ENCODE measurements around the gene NT5DC4.

Gene NT5DC4

DNA sequence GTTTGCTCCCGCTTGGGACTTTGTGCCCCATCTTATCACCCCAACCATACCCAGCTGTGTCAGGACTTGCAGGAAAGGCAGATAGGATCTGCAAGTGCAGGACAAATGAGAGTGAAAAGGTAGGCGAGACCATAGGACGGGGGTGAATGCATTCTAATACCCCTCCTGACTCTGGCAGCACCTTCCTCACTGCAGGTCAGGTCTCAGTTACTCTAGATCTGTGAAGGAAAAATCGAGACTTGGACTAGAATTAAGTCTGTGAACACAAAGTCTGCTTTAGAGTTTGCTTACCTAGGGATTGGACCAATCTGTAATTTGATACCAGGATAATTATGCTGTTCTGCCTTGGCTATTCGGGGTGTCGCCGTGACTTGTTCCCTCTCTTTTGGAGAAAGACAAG, 19.7 kb downstream of the NT5DC4 start:
- TF ChIP-seq, protein P1, sequence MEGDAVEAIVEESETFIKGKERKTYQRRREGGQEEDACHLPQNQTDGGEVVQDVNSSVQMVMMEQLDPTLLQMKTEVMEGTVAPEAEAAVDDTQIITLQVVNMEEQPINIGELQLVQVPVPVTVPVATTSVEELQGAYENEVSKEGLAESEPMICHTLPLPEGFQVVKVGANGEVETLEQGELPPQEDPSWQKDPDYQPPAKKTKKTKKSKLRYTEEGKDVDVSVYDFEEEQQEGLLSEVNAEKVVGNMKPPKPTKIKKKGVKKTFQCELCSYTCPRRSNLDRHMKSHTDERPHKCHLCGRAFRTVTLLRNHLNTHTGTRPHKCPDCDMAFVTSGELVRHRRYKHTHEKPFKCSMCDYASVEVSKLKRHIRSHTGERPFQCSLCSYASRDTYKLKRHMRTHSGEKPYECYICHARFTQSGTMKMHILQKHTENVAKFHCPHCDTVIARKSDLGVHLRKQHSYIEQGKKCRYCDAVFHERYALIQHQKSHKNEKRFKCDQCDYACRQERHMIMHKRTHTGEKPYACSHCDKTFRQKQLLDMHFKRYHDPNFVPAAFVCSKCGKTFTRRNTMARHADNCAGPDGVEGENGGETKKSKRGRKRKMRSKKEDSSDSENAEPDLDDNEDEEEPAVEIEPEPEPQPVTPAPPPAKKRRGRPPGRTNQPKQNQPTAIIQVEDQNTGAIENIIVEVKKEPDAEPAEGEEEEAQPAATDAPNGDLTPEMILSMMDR (IDR thresholded peaks at IDR 0.05; ENCODE audit: extremely low read depth, insufficient read depth, missing control alignments), result no peak
- DNase-seq (ENCODE audit: low spot score), result no peak
- in situ Hi-C loops (cut with MboI; ENCODE audit: low pct_unique_long_range_greater_than_20kb, low sequenced_read_pairs, unreplicated experiment), result loop anchor here (10.0 kb wide), 1 partner anchor 204 kb away; no protein-coding TSS in a partner anchor

DNA sequence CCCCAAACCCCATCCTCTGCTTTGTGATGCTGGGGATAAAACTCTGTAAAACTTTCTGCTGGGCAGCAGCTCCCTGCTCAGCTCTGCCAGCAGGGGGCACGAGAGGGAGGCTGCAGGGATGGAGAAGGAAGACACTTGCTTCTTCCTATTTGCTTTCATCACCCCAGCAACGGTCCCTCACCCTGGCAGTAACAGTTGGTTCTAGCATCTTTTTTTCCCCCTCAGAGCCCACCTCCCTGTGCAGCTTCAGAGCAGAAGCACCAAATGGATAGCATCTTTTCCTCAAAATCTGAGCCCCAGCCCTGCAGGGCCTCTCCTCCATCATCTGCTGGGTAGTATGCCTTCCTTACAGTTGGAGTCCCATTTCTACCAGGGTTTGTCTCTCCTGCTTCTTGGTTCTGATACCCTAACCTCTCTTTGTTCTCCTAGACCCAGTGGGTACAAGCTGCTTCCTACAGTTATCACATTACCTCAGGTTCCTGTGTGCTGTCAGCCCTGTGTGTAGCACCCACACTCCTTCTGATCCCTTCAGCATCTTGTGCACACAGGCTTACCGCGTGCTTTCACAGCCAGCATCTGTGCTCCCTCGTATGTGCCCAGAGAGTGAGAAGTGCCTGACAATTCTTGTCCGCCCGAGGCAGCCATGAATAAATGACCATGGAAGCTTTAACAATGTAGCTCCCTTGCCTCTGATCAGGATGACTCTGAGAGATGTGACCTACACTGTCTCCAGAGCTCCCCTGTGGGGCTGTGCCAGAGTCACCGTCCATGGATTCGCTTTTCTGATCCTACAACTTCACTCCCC, 29.1 kb downstream of the NT5DC4 start:
- TF ChIP-seq, protein P1 (IDR thresholded peaks at IDR 0.05; ENCODE audit: extremely low read depth, insufficient read depth, missing control alignments), result peak; percentile 97
- in situ Hi-C loops (cut with MboI; ENCODE audit: low pct_unique_long_range_greater_than_20kb, low sequenced_read_pairs, unreplicated experiment), result loop anchor here (10.0 kb wide), 2 partner anchors 135 to 195 kb away; no protein-coding TSS in a partner anchor
- DNase-seq (ENCODE audit: low spot score), result peak; percentile 66

DNA sequence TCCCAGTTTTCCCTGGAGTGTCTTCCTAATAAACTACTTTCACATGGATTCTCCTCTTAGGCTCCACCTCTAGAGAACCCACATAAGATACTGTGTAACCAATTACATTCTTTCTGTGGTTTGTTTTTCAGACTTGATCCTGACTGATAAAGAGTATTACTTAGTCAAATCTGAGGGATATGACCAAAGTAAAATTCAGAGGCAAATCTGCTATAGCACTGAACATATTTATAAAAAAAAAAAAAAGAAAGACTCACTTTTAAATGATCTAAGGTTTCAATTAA, 29.7 kb downstream of the NT5DC4 start:
- DNase-seq (ENCODE audit: low spot score), result no peak
- in situ Hi-C loops (cut with MboI; ENCODE audit: low pct_unique_long_range_greater_than_20kb, low sequenced_read_pairs, unreplicated experiment), result loop anchor here (10.0 kb wide), 1 partner anchor 134 kb away; no protein-coding TSS in a partner anchor

DNA sequence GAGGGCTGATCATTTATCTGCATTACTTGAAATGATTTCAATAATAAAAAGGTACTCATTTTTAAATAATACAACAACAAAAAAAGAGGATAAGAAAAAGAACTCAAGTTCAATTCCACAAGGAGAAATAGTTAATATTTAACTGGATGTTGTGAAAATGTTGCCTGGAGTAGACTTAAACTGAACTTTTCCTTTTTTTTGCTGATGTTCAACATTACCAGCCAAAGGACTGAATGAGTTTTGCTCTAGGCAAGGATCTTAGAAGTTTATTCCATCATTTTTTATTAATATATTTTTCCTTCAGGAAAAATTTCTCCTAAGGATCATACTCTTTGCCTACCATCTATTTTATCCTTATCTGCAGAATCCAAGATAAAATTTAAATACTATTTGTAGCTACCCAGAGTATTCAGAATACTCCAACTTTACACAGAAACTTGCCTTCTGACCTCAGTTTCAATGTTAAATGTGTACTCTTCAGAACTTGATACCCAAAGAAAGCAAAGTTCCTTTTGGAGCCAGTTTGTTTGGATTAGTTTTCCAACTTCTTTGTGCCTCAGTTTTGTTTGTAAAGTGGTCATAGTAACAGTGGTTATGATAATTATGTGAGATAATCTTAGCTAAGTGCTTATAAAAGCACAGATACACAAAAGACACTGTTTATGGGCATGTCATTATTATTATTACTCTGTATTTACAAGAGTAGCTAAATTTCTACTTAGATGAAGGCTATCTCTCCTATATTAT, 30.8 kb downstream of the NT5DC4 start:
- in situ Hi-C loops (cut with MboI; ENCODE audit: low pct_unique_long_range_greater_than_20kb, low sequenced_read_pairs, unreplicated experiment), result loop anchor here (10.0 kb wide), 1 partner anchor 133 kb away; no protein-coding TSS in a partner anchor
- no peak for DNase-seq (ENCODE audit: low spot score)
- TF ChIP-seq, protein P1 (IDR thresholded peaks at IDR 0.05; ENCODE audit: extremely low read depth, insufficient read depth, missing control alignments), result no peak

More for the DNA sequence above, 29.7 kb downstream of the NT5DC4 start:
- TF ChIP-seq, protein P1 (IDR thresholded peaks at IDR 0.05; ENCODE audit: extremely low read depth, insufficient read depth, missing control alignments), result no peak

DNA sequence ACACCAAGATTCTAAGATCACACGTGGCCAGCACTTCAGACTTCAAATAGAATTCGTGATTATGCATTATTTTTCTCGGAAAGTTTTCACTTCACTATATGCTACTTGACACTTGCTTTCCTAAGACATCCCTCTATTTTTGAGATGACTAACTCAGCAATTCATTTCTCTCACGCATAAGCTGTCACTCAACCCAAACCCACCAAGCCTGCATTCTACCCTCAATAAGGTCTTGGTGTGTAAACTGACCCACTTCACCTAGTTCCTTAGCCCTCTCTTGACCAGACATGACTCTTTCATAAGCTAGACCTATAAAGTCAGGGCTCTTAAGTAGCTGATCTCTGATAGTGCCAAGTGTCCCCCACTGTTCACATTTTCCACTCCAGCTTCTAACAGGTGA, 31.8 kb downstream of the NT5DC4 start:
- TF ChIP-seq, protein P1 (IDR thresholded peaks at IDR 0.05; ENCODE audit: extremely low read depth, insufficient read depth, missing control alignments), result no peak
- no peak for DNase-seq (ENCODE audit: low spot score)
- in situ Hi-C loops (cut with MboI; ENCODE audit: low pct_unique_long_range_greater_than_20kb, low sequenced_read_pairs, unreplicated experiment), result loop anchor here (10.0 kb wide), 1 partner anchor 132 kb away; no protein-coding TSS in a partner anchor

DNA sequence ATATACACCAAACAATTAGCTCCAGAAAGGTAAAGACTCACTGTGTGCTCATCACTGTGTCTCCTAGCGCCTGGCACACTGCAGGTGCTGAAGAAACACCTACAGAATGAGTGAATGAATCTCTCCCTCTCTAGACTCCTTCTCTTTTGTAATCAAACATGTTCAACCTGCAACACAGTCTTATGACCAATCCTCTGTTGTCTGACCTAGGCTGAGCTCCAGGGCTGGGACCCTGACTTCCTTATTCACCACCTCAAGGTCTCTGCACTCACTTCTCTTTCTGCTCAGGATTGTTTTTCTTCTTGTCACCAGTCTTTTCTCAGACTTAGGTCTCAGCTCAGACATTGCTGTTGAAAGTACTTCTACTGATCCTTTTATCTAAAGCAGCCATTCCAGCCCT, 33.7 kb downstream of the NT5DC4 start:
- in situ Hi-C loops (cut with MboI; ENCODE audit: low pct_unique_long_range_greater_than_20kb, low sequenced_read_pairs, unreplicated experiment), result loop anchor here (10.0 kb wide), 1 partner anchor 130 kb away; no protein-coding TSS in a partner anchor
- no peak for DNase-seq (ENCODE audit: low spot score)
- TF ChIP-seq, protein P1 (IDR thresholded peaks at IDR 0.05; ENCODE audit: extremely low read depth, insufficient read depth, missing control alignments), result no peak

Data from GM13977 (cell line).